Myocyte (in vitro differentiated cells): ENCODE measurements around the gene RBBP8NL. TPM values are rescaled to one million over a fixed set of nuclear protein-coding genes. Genes with fewer than 3 reads are reported as not detected.
A peak's percentile ranks its signal among the peaks of the same experiment; 100 is the strongest.

Source experiments
- DNase-seq: peaks from one replicate; pipeline ENCODE4 v3.0.0-alpha.2; 2012; ENCODE audit warnings: low read depth
- total RNA-seq: library from RNA; depleted of rRNA; stranded (reverse); fragments of >200 nt; gene quantifications from 2 replicates; pipeline ENCODE4 v1.2.3, GENCODE V29; 2014

RBBP8NL gene
- total RNA-seq, 1 donor from 2014 or later = 0.05 TPM

GRCh38 chr20:62363920-62364851 is 63.2 kb downstream of the RBBP8NL start:
- DNase-seq = no peak

- DNase-seq = peak; percentile 62
Measured at GRCh38 chr20:62362991-62363919, 64.1 kb downstream of the RBBP8NL start.

GRCh38 chr20:62362590-62362940 is 64.8 kb downstream of the RBBP8NL start:
- DNase-seq = peak; percentile 28

GRCh38 chr20:62361799-62362589 is 65.3 kb downstream of the RBBP8NL start:
- no peak for DNase-seq

- peak; percentile 42 for DNase-seq
Measured at GRCh38 chr20:62360854-62361798, 66.2 kb downstream of the RBBP8NL start.

Other genes with a start within 250 kb of the RBBP8NL start
- gene MTG2, start 244.5 kb downstream of the RBBP8NL start, total RNA-seq = 35.1 and 39.5 TPM in 2 replicates
- gene HRH3, start 207.3 kb downstream of the RBBP8NL start, total RNA-seq = 0.08 TPM in 1 of 2 replicates, not detected in the other
- gene OSBPL2, start 189.0 kb downstream of the RBBP8NL start, total RNA-seq = 24.5 and 30.2 TPM in 2 replicates
- gene ADRM1, start 124.5 kb downstream of the RBBP8NL start, total RNA-seq = 144 and 156 TPM in 2 replicates
- gene LAMA5, start 60.2 kb downstream of the RBBP8NL start, total RNA-seq = 90.5 and 173 TPM in 2 replicates
- 610 and 2,016 TPM in 2 replicates for gene RPS21, start 40.4 kb downstream of the RBBP8NL start, total RNA-seq
- gene CABLES2, start 20.3 kb downstream of the RBBP8NL start, total RNA-seq = 3.8 and 4.4 TPM in 2 replicates
- gene GATA5, start 48.5 kb upstream of the RBBP8NL start, total RNA-seq = not detected in 2 replicates
- 0.11 and 0.16 TPM in 2 replicates for gene SLCO4A1, start 215.0 kb upstream of the RBBP8NL start, total RNA-seq